Stimulated activated CD8-positive, alpha-beta memory T cell treated with anti-CD3 and anti-CD28 coated beads, Interleukin-4, amount 100 ng/mL, for 4 hours (primary cell): ENCODE results near the gene USP33.
A peak's percentile ranks its signal among the peaks of the same experiment; 100 is the strongest.
"Not testable (repeated sequence)": the region's sequence is repeated elsewhere in the genome, so short reads cannot be mapped to it uniquely, and the experiment has no call there.

Experiments
- DNase-seq, 2 donors: peaks; one replicate each; pipeline ENCODE4 v3.0.0-alpha.2; 2020; ENCODE audit warnings: low read depth in 2 of 2, low spot score in 1 of 2

USP33 gene

GRCh38 chr1:77741316-77741715, 18.3 kb downstream of the USP33 start:
- DNase-seq, result no peak

GRCh38 chr1:77739235-77739634, 20.4 kb downstream of the USP33 start:
- no peak for DNase-seq

GRCh38 chr1:77732090-77732489, 27.6 kb downstream of the USP33 start:
- DNase-seq, result no peak

GRCh38 chr1:77725706-77726105, 33.9 kb downstream of the USP33 start:
- no peak for DNase-seq

- no peak for DNase-seq
Observed at GRCh38 chr1:77718181-77718580, 41.5 kb downstream of the USP33 start.

- DNase-seq, result no peak
Observed at GRCh38 chr1:77716065-77716464, 43.6 kb downstream of the USP33 start.

GRCh38 chr1:77709727-77710126, 49.9 kb downstream of the USP33 start:
- DNase-seq, result no peak

- DNase-seq, result no peak
Observed at GRCh38 chr1:77706321-77706720, 53.3 kb downstream of the USP33 start.

- no peak for DNase-seq
Observed at GRCh38 chr1:77704736-77705135, 54.9 kb downstream of the USP33 start.

GRCh38 chr1:77699673-77700072, 60.0 kb downstream of the USP33 start:
- not testable (repeated sequence) for DNase-seq

- no peak for DNase-seq
Observed at GRCh38 chr1:77697441-77697840, 62.2 kb downstream of the USP33 start.

GRCh38 chr1:77688939-77689338, 70.7 kb downstream of the USP33 start:
- DNase-seq, result no peak

- no peak for DNase-seq
Observed at GRCh38 chr1:77687519-77687906, 72.1 kb downstream of the USP33 start.

GRCh38 chr1:77686796-77687518, 72.7 kb downstream of the USP33 start:
- no peak for DNase-seq

GRCh38 chr1:77683160-77684148, 76.2 kb downstream of the USP33 start:
- DNase-seq, result peak; percentile 71 to 84

GRCh38 chr1:77682460-77683159, 77.0 kb downstream of the USP33 start, which contains the start of gene ZZZ3:
Gene ZZZ3, minus strand, starts transcription at chr1:77682658. Its CDS starts 49,304 bp downstream, at chr1:77633354.
- peak; percentile 79 to 82 for DNase-seq

GRCh38 chr1:77680173-77680572, 79.5 kb downstream of the USP33 start:
- no peak for DNase-seq

GRCh38 chr1:77678660-77679610, 80.7 kb downstream of the USP33 start:
- DNase-seq, result no peak

- DNase-seq, result not testable (repeated sequence)
Observed at GRCh38 chr1:77674807-77675206, 84.8 kb downstream of the USP33 start.

- no peak for DNase-seq
Observed at GRCh38 chr1:77673716-77674355, 85.8 kb downstream of the USP33 start.
